ENCODE data around the gene UACA. TPM values are rescaled to one million over a fixed set of nuclear protein-coding genes. Genes with fewer than 3 reads are reported as not detected.

UACA gene
- total RNA-seq, 2 donors from 2014 or later: 16.3 to 35.2 TPM

- WGBS: 93% methylated on average over 9 of the region's 9 CpGs
- TF ChIP-seq POLR2A (IDR thresholded peaks at IDR 0.05): no peak
- TF ChIP-seq POLR2AphosphoS5 (IDR thresholded peaks at IDR 0.05): no peak
- TF ChIP-seq CTCF (IDR thresholded peaks at IDR 0.05): no peak
- DNase-seq (ENCODE audit: low spot score): no peak
- Histone ChIP-seq H3K36me3 (no peaks in the 10 kb centered on the region), H3K9me3 (no peaks in the 10 kb centered on the region), H3K27ac (no peak overlapping the region), H3K27me3 (replicated peaks; ENCODE audit: insufficient read depth) (no peaks in the 10 kb centered on the region), H3K4me3 (no peak overlapping the region), H3K4me1 (replicated peaks) (no peaks in the 10 kb centered on the region)
- intact Hi-C loops (cut with DNase I): no loop called here
Observed at GRCh38 chr15:70615435-70616310, 147.7 kb downstream of the UACA start.

DNA sequence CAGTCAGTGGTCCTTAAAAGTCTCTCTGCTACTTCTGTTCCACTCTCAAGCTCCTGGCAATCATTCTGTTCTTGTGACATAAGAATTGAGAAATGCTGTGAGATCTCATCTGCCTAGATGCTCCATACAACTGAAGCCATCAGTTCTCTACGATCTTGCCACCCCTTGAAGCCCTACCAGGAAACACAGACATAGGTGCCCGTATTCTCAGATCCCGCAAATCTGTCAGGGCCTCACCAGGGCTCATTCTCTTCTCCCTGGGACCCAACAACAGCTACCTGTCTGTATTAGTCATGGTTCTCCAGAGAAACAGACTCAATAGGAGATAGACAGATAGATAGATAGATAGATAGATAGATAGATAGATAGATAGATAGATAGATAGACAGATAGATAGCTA, 149.1 kb downstream of the UACA start:
- H3K36me3 ChIP-seq: no peaks in the 10 kb centered on the region
- H3K4me3 ChIP-seq: no peak overlapping the region
- H3K27me3 ChIP-seq (replicated peaks; ENCODE audit: insufficient read depth): no peaks in the 10 kb centered on the region
- 92% methylated on average over 3 of the region's 3 CpGs for WGBS
- H3K27ac ChIP-seq: no peak overlapping the region
- DNase-seq (ENCODE audit: low spot score): no peak
- TF ChIP-seq CTCF (IDR thresholded peaks at IDR 0.05): no peak
- no peaks in the 10 kb centered on the region for H3K9me3 ChIP-seq
- H3K4me1 ChIP-seq (replicated peaks): no peaks in the 10 kb centered on the region
- intact Hi-C loops (cut with DNase I): no loop called here

GRCh38 chr15:70613271-70613670, 150.1 kb downstream of the UACA start:
- Histone ChIP-seq H3K4me3 (no peak overlapping the region), H3K9me3 (no peaks in the 10 kb centered on the region), H3K36me3 (no peaks in the 10 kb centered on the region), H3K4me1 (replicated peaks) (no peaks in the 10 kb centered on the region), H3K27me3 (replicated peaks; ENCODE audit: insufficient read depth) (no peaks in the 10 kb centered on the region), H3K27ac (no peak overlapping the region)
- DNase-seq (ENCODE audit: low spot score): no peak
- no peak for TF ChIP-seq POLR2A (IDR thresholded peaks at IDR 0.05)
- TF ChIP-seq POLR2AphosphoS5 (IDR thresholded peaks at IDR 0.05): no peak
- TF ChIP-seq CTCF (IDR thresholded peaks at IDR 0.05): no peak
- WGBS: 79% methylated on average over 2 of the region's 2 CpGs
- intact Hi-C loops (cut with DNase I): no loop called here

DNA sequence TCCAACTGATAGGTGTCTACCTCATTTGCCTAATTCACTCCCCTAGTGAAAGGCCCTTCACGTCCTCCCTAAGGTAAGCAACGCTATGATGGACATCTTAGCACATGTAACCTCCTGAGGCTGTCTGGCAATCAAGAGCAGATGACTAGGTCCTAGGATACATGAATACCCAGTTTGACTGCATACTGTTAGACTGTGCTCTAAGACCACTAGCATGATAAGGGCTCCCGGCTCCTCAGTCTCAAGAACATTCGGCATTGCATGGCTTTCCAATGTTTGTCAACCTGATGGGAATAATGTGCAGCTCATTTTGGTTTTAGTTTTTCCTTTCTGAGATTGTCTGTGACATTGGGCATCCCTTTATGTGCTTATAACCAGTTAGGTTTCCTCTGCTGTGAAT, 152.1 kb downstream of the UACA start:
- 92% methylated on average over 4 of the region's 4 CpGs for WGBS
- H3K27ac ChIP-seq: no peak overlapping the region
- intact Hi-C loops (cut with DNase I): no loop called here
- no peaks in the 10 kb centered on the region for H3K27me3 ChIP-seq (replicated peaks; ENCODE audit: insufficient read depth)
- no peaks in the 10 kb centered on the region for H3K36me3 ChIP-seq
- no peak for TF ChIP-seq POLR2A (IDR thresholded peaks at IDR 0.05)
- TF ChIP-seq POLR2AphosphoS5 (IDR thresholded peaks at IDR 0.05): no peak
- no peak for TF ChIP-seq CTCF (IDR thresholded peaks at IDR 0.05)
- no peak for DNase-seq (ENCODE audit: low spot score)
- no peaks in the 10 kb centered on the region for H3K9me3 ChIP-seq
- no peaks in the 10 kb centered on the region for H3K4me1 ChIP-seq (replicated peaks)
- no peak overlapping the region for H3K4me3 ChIP-seq

- H3K27me3 ChIP-seq (replicated peaks; ENCODE audit: insufficient read depth): no peaks in the 10 kb centered on the region
- H3K27ac ChIP-seq: no peak overlapping the region
- TF ChIP-seq CTCF (IDR thresholded peaks at IDR 0.05) (no peak), POLR2AphosphoS5 (IDR thresholded peaks at IDR 0.05) (no peak)
- peaks cover 4% of the 10 kb centered on the region for H3K4me1 ChIP-seq (replicated peaks)
- intact Hi-C loops (cut with DNase I): no loop called here
- 95% methylated on average over 2 of the region's 2 CpGs for WGBS
- H3K9me3 ChIP-seq: no peaks in the 10 kb centered on the region
- no peak for DNase-seq (ENCODE audit: low spot score)
- no peaks in the 10 kb centered on the region for H3K36me3 ChIP-seq
- H3K4me3 ChIP-seq: no peak overlapping the region
Observed at GRCh38 chr15:70610541-70610940, 152.8 kb downstream of the UACA start.
